Endothelial cell of umbilical vein (primary cell): ENCODE measurements around the gene MAST1. TPM values are rescaled to one million over a fixed set of nuclear protein-coding genes. Genes with fewer than 3 reads are reported as not detected.

ENCODE experiments used
- BruUV-seq: library from RNA; stranded (reverse); fragments of 400-500 nt; replicated peaks from 2 replicates; lab custom pipeline; 2021; lab: Mats Ljungman, UMichigan
- CTCF ChIA-PET: fragments of 300-600, 350-600 bp; sonication (Branson Sonifier 250); formaldehyde crosslinking; loops from one replicate; lab custom pipeline; 2021; ENCODE audit warnings: antibody characterized with exemption, inconsistent platforms; lab: Charles Lee
- POLR2A ChIA-PET: fragments of 300-600, 350-600 bp; sonication (Branson Sonifier 250); formaldehyde crosslinking; loops from one replicate; lab custom pipeline; 2021; ENCODE audit warnings: antibody characterized with exemption, inconsistent platforms; lab: Charles Lee
- DNase-seq: peaks from one replicate; pipeline ENCODE4 v3.0.0-alpha.2; 2011; ENCODE audit warnings: low read depth, low spot score
- FAIRE-seq: peaks from 2 replicates; lab custom pipeline; 2011; peaks lifted over from hg19 to GRCh38; lab: Jason Lieb, UNC
- H2AFZ ChIP-seq: 2 replicates; pipeline ENCODE4 v1.6.0; 2012; ENCODE audit warnings: low read depth, low read length, control low read depth, inconsistent platforms
- H3K27ac ChIP-seq: 2 replicates; pipeline ENCODE4 v1.5.1; 2011; ENCODE audit warnings: low read depth, mild to moderate bottlenecking, control low read depth, low read length, moderate library complexity; ENCODE audit not compliant: insufficient read depth
- H3K27me3 ChIP-seq, 2 experiments: 2 replicates each; pipeline versions ENCODE4 v1.6.0 to v1.6.1; 2011; ENCODE audit warnings: low read length in 2 of 2, mixed read lengths in 1 of 2; ENCODE audit not compliant: control insufficient read depth in 2 of 2, insufficient read depth in 2 of 2
- H3K36me3 ChIP-seq, 2 experiments: 2 replicates in 1 of 2; 3 replicates in 1 of 2; pipeline ENCODE4 v1.5.1; 2011; ENCODE audit warnings: low read length in 2 of 2, mild to moderate bottlenecking in 1 of 2, moderate library complexity in 1 of 2; ENCODE audit not compliant: control insufficient read depth in 2 of 2, insufficient read depth in 2 of 2; ENCODE audit errors: extremely low read depth in 1 of 2
- H3K4me1 ChIP-seq: 3 replicates; pipeline ENCODE4 v1.5.1; 2011; ENCODE audit warnings: mild to moderate bottlenecking, low read length; ENCODE audit not compliant: control insufficient read depth, insufficient read depth; ENCODE audit errors: extremely low read depth
- H3K4me2 ChIP-seq: 2 replicates; pipeline ENCODE4 v1.6.1; 2011; ENCODE audit warnings: low read length, control low read depth, mixed read lengths; ENCODE audit not compliant: insufficient read depth
- H3K4me3 ChIP-seq, 3 experiments: fragments of 200-600 bp in 1 of 3; sonication (generic), shearing (Covaris generic) in 1 of 3; replicated peaks in 1 of 3; 2 replicates each; pipeline ENCODE4 v1.5.1; 2011 to 2016; ENCODE audit warnings: control low read depth in 3 of 3, low read length in 3 of 3, mild to moderate bottlenecking in 2 of 3, inconsistent platforms in 1 of 3, low read depth in 1 of 3, moderate library complexity in 1 of 3; ENCODE audit not compliant: insufficient read depth in 1 of 3
- H3K79me2 ChIP-seq: 2 replicates; pipeline ENCODE4 v1.6.0; 2012; ENCODE audit warnings: low read length, inconsistent platforms; ENCODE audit not compliant: control insufficient read depth, insufficient read depth
- H3K9ac ChIP-seq: replicated peaks from 2 replicates; pipeline ENCODE3; 2011; ENCODE audit warnings: low read length, control low read depth; ENCODE audit not compliant: insufficient read depth; ENCODE audit errors: extremely low read depth
- H3K9me1 ChIP-seq: replicated peaks from 3 replicates; pipeline ENCODE4 v1.6.0; 2011; ENCODE audit warnings: mild to moderate bottlenecking, low read length; ENCODE audit not compliant: control insufficient read depth, insufficient read depth; ENCODE audit errors: extremely low read depth
- H3K9me3 ChIP-seq: replicated peaks from 2 replicates; pipeline ENCODE4 v1.5.1; 2012; ENCODE audit warnings: low read length, inconsistent platforms; ENCODE audit not compliant: control insufficient read depth, insufficient read depth
- H4K20me1 ChIP-seq: replicated peaks from 2 replicates; pipeline ENCODE3; 2011; ENCODE audit warnings: mild to moderate bottlenecking, low read length; ENCODE audit not compliant: control insufficient read depth, insufficient read depth; ENCODE audit errors: extremely low read depth
- EZH2 ChIP-seq: IDR thresholded peaks from 2 replicates; pipeline ENCODE4 v1.6.1; 2012; ENCODE audit warnings: borderline replicate concordance, low read depth, mild to moderate bottlenecking, moderate library complexity, low read length, inconsistent platforms; ENCODE audit not compliant: severe bottlenecking
- FOS ChIP-seq: IDR thresholded peaks from 2 replicates; pipeline ENCODE4 v1.6.1; 2011; ENCODE audit warnings: mild to moderate bottlenecking, low read length, moderate library complexity, borderline replicate concordance; ENCODE audit not compliant: insufficient read depth
- GATA2 ChIP-seq: IDR thresholded peaks from 2 replicates; pipeline ENCODE4 v1.7.0; 2011; ENCODE audit warnings: low read depth, mild to moderate bottlenecking, moderate library complexity, mixed read lengths, low read length; ENCODE audit not compliant: insufficient read length, insufficient read depth
- JUN ChIP-seq: IDR thresholded peaks from 2 replicates; pipeline ENCODE4 v1.6.1; 2011; ENCODE audit warnings: borderline replicate concordance, low read depth; ENCODE audit not compliant: insufficient read length, insufficient read depth
- MYC ChIP-seq: IDR thresholded peaks from one replicate; pipeline ENCODE4 v1.6.1; 2011; ENCODE audit warnings: mild to moderate bottlenecking, low read depth, low read length
- POLR2A ChIP-seq: IDR thresholded peaks from 2 replicates; pipeline ENCODE4 v1.6.1; 2012; ENCODE audit warnings: low read depth, mild to moderate bottlenecking, control low read depth, low read length
- POLR2AphosphoS5 ChIP-seq: IDR thresholded peaks from 2 replicates; pipeline ENCODE4 v1.6.1; 2012; ENCODE audit warnings: low read depth, mild to moderate bottlenecking, control low read depth, low read length, moderate library complexity; ENCODE audit not compliant: insufficient read depth
- dilution Hi-C: fragments of 300-500 bp; cut with MboI; formaldehyde crosslinking; loops from one replicate; pipeline ENCODE4 v1.15.0; 2019; ENCODE audit warnings: low sequenced_read_pairs; ENCODE audit not compliant: extremely low pct_ligation_motif_present
- intact Hi-C: fragments of 100-400 bp; cut with micrococcal nuclease; formaldehyde crosslinking; loops from one replicate; pipeline ENCODE4 v1.10.0; 2022
- polyA plus RNA-seq, 4 experiments: library from polyadenylated mRNA; depleted of rRNA in 3 of 4; stranded (reverse) in 3 of 4; unstranded in 1 of 4; fragments of >200 nt; gene quantifications; 2 replicates each; pipeline versions ENCODE4 v1.2.1 to v1.2.3, GENCODE V29; 2011 to 2012; ENCODE audit warnings: missing spikeins in 1 of 4
- total RNA-seq: library from RNA; stranded (reverse); gene quantifications from 2 replicates; pipeline ENCODE4 v1.2.3, GENCODE V29; 2021
- TF ChIP-seq, protein P1 (sequence below), 2 donors: IDR thresholded peaks; 1 replicate in 1 of 2; 2 replicates in 1 of 2; pipeline ENCODE4 v1.5.1; 2011; ENCODE audit warnings: low read length in 2 of 2, mild to moderate bottlenecking in 2 of 2, moderate library complexity in 2 of 2, control low read depth in 1 of 2, inconsistent platforms in 1 of 2, low read depth in 1 of 2; ENCODE audit not compliant: insufficient read depth in 1 of 2; ENCODE audit errors: extremely low read depth in 1 of 2
- TF ChIP-seq, protein P2 (sequence below): IDR thresholded peaks from 2 replicates; pipeline ENCODE4 v1.6.1; 2011; ENCODE audit not compliant: insufficient read depth, insufficient read length

MAST1 gene
- total and polyA plus RNA-seq, 2 donors (not counting 3 experiments of a cell fraction or from before 2014, with no cell fraction given) = 0.13 to 0.46 TPM

DNA sequence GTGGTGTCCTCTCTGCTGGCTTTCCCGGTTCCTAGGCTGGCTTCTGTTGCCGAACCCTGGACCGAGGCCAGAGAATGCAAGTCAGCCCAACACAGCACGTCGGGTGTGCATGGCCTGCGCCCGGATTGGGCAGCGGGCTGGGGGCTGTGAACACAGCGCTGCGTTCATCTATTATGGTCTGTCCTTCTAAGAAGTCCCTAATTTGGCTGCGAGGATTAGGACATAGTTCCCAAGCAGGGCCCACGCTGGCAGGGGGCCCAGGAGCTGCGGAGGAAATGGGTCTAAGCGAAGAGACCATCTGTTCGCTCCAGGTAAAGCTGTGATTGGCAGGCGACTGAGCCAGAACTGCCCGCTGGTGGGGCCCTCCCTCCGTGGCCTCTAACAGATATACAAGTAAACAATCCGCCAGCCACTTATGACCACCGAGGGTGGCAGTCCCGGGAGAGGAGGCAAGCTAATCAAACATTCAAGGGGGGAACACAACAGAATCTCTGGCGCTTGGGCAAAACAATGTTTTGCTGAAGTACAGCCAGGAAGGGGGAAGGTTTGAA is 74.8 kb downstream of the MAST1 start:
- no peak overlapping the region for H3K9ac ChIP-seq
- H3K4me2 ChIP-seq = no peak overlapping the region
- CTCF ChIA-PET = interaction anchor here (0.9 kb wide), 1 partner anchor 152 kb away, joined by 3 read pairs; no protein-coding TSS in a partner anchor
- no peak overlapping the region for H2AFZ ChIP-seq
- POLR2A ChIA-PET = no interaction called here
- no peak overlapping the region for H3K4me3 ChIP-seq
- dilution Hi-C loops = no loop called here
- TF ChIP-seq MYC (no peak), POLR2AphosphoS5 (no peak)
- no peak for FAIRE-seq
- DNase-seq = peak; percentile 31
- H4K20me1 ChIP-seq = no peaks in the 10 kb centered on the region
- H3K9me3 ChIP-seq = no peaks in the 10 kb centered on the region
- no peak overlapping the region for H3K27ac ChIP-seq
- peaks cover 3% of the 10 kb centered on the region in 2 experiments for H3K27me3 ChIP-seq
- no peaks in the 10 kb centered on the region for H3K36me3 ChIP-seq
- intact Hi-C loops = no loop called here
- no peaks in the 10 kb centered on the region for H3K9me1 ChIP-seq
- no TSS peak for BruUV-seq
- no peaks in the 10 kb centered on the region for H3K4me1 ChIP-seq
- no peaks in the 10 kb centered on the region for H3K79me2 ChIP-seq

DNA sequence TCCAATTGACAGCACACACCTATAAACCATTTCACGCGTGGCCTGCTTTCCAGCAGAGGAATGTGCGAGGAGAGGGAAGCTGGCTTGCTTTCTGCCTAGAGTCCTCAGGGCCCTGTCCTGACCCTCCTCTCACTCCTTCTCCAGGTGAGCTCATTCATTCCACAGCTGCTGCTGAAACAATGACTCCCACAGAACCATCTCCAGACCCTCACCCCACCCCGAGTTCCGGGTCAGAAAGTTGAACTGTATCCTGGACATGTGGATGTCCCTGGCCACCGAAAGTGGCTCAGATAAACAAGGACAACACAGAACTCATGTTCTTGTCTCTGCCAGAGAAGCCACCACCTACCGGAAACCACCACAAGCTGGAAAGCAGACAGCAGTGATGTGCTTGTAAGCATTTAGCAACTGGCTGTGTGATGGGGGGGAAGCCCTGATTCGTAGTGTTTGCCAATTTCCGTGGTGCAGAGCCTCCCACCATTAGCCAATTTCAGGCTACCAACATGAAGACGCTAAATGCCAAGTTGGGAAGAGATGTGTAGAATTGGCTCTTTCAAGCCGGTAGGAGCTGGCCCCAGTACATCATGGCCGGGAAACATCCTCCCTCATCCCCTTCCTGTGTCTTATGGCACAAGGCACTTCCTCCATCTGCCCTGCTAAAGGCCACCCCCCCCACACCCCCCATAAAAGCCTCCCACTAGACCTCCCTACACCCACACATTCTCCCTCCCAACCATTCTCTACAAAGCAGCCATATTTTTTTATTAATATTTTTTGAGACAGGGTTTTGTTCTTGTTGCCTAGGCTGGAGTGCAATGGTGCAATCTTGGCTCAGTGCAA is 75.8 kb downstream of the MAST1 start:
- CTCF ChIA-PET = interaction anchor here (0.9 kb wide), 1 partner anchor 153 kb away, joined by 3 read pairs; no protein-coding TSS in a partner anchor
- FAIRE-seq (no peak), DNase-seq (no peak)
- no peaks in the 10 kb centered on the region for H3K4me1 ChIP-seq
- no peak overlapping the region for H3K9ac ChIP-seq
- H3K27me3 ChIP-seq = peaks cover 3% of the 10 kb centered on the region in 2 experiments
- no peaks in the 10 kb centered on the region for H3K36me3 ChIP-seq
- no TSS peak for BruUV-seq
- no peaks in the 10 kb centered on the region for H4K20me1 ChIP-seq
- POLR2A ChIA-PET = no interaction called here
- H3K79me2 ChIP-seq = no peaks in the 10 kb centered on the region
- H3K27ac ChIP-seq = no peak overlapping the region
- H3K4me3 ChIP-seq = no peak overlapping the region
- no peaks in the 10 kb centered on the region for H3K9me3 ChIP-seq
- dilution Hi-C loops = no loop called here
- intact Hi-C loops = no loop called here
- no peak for TF ChIP-seq EZH2
- no peak for TF ChIP-seq FOS
- TF ChIP-seq, protein P1, sequence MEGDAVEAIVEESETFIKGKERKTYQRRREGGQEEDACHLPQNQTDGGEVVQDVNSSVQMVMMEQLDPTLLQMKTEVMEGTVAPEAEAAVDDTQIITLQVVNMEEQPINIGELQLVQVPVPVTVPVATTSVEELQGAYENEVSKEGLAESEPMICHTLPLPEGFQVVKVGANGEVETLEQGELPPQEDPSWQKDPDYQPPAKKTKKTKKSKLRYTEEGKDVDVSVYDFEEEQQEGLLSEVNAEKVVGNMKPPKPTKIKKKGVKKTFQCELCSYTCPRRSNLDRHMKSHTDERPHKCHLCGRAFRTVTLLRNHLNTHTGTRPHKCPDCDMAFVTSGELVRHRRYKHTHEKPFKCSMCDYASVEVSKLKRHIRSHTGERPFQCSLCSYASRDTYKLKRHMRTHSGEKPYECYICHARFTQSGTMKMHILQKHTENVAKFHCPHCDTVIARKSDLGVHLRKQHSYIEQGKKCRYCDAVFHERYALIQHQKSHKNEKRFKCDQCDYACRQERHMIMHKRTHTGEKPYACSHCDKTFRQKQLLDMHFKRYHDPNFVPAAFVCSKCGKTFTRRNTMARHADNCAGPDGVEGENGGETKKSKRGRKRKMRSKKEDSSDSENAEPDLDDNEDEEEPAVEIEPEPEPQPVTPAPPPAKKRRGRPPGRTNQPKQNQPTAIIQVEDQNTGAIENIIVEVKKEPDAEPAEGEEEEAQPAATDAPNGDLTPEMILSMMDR (IDR thresholded peaks at IDR 0.05; ENCODE audit: extremely low read depth in 1 of 2, insufficient read depth in 1 of 2, low read depth in 1 of 2, low read length in 2 of 2) = no peak
- TF ChIP-seq GATA2 = no peak
- no peak for TF ChIP-seq POLR2A
- no peak for TF ChIP-seq JUN
- no peak for TF ChIP-seq POLR2AphosphoS5
- no peak for TF ChIP-seq MYC
- TF ChIP-seq, protein P2, sequence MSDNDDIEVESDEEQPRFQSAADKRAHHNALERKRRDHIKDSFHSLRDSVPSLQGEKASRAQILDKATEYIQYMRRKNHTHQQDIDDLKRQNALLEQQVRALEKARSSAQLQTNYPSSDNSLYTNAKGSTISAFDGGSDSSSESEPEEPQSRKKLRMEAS = no peak
- H2AFZ ChIP-seq = no peak overlapping the region
- H3K4me2 ChIP-seq = no peak overlapping the region
- H3K9me1 ChIP-seq = no peaks in the 10 kb centered on the region
